ENCODE results near the gene C7orf25.

The C7orf25 gene

DNA sequence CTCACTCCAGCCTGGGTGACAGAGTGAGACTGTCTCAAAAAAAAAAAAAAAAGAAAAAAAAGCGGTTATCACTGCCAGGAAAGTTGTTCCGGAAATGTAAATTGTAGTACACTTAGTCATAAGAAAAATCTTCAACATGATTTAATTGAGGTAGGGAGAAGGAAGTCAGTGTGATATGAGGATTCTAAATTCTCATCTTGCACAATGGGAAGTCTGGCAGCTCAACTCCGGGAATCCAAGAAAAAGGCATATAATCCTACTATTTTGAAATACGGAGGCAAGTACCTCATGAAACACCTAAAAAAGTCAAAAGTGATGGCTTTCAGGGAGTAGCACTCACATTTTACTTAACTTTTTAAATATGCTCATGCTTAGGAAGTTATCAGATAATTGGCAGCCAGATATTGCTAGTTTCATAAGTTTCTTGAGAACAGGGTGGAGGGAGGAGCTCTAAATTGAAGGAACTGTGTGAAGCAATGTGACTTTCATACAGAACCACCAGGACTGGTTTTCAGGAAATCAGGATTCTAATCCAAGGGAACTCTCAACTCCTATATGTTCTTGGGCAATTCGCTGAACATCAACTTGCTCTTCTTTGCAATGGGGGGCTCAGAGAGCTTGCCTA is 2.7 kb upstream of the C7orf25 start:
- DNase-seq (ENCODE audit: low spot score), result no peak
- Histone ChIP-seq H3K27ac (peak overlapping the region in 1 of 2 donors; percentile 1), H3K4me3 (no peak overlapping the region)
- TF ChIP-seq, protein P1, sequence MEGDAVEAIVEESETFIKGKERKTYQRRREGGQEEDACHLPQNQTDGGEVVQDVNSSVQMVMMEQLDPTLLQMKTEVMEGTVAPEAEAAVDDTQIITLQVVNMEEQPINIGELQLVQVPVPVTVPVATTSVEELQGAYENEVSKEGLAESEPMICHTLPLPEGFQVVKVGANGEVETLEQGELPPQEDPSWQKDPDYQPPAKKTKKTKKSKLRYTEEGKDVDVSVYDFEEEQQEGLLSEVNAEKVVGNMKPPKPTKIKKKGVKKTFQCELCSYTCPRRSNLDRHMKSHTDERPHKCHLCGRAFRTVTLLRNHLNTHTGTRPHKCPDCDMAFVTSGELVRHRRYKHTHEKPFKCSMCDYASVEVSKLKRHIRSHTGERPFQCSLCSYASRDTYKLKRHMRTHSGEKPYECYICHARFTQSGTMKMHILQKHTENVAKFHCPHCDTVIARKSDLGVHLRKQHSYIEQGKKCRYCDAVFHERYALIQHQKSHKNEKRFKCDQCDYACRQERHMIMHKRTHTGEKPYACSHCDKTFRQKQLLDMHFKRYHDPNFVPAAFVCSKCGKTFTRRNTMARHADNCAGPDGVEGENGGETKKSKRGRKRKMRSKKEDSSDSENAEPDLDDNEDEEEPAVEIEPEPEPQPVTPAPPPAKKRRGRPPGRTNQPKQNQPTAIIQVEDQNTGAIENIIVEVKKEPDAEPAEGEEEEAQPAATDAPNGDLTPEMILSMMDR (IDR thresholded peaks at IDR 0.05), result no peak

DNA sequence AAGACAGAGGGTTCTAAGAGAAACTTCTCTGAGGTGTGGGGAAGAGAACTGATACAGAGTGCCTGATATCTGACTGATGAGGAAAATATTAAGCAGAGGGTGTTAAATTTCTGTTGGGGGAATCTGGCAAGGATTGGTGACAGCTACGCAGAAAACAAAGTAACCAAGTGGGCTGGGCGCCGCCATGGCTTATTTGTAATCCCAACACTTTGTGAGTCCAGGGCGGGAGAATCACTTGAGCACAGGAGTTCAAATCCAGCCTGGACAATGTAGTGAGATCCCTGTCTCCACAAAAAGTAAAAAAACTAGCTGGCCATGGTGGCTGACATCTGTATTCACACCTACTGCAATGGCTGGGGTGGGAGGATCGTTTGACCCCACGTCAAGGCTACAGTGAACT is 2.1 kb upstream of the C7orf25 start:
- peak overlapping the region in 1 of 2 donors; percentile 29 for H3K27ac ChIP-seq
- DNase-seq (ENCODE audit: low spot score), result no peak
- no peak overlapping the region for H3K4me3 ChIP-seq
- TF ChIP-seq, protein P1 (IDR thresholded peaks at IDR 0.05), result no peak

DNA sequence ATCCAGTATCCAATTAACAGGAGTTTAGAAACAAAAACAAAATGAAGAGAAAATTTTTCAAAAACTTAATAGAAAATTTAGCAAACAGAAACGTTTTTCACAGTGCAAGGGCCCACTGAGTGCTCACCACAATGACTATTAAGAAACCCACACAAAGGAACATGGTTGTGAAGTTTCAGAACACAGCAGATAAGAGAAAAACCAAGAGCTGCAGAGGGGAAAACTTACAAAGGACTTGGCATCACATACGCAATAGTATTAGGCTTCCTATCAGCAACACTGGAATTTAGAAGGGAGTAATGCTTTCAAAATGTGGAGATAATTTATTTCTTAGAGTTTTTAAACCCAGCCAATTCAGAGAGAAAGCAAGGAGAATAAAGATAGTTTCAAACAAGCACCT is 1.7 kb upstream of the C7orf25 start:
- no peak for DNase-seq (ENCODE audit: low spot score)
- Histone ChIP-seq H3K27ac (peak overlapping the region in 1 of 2 donors; percentile 29), H3K4me3 (no peak overlapping the region)
- TF ChIP-seq, protein P1 (IDR thresholded peaks at IDR 0.05), result no peak

DNA sequence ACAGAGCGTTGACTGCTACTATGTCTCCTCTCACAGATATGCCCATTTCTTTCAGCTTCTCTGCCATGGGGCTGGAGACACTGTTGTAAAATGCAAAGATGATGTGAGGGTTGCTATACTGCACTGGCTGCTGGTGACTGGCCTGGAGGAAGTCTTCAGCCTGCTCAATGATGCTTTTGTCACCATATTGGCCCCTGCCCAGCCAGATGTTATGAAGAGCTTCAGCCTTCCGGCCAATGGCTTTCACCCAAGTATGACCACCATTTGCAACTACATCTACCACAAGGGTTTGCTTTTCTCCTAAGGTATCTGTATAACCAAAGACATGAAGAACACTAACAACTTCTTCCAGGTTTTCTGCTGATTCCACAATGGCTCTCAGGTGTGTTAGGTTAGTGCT is 1.6 kb downstream of the C7orf25 start:
- no peak overlapping the region for H3K27ac ChIP-seq
- TF ChIP-seq, protein P1 (IDR thresholded peaks at IDR 0.05), result no peak
- DNase-seq (ENCODE audit: low spot score), result no peak
- H3K4me3 ChIP-seq, result no peak overlapping the region

DNA sequence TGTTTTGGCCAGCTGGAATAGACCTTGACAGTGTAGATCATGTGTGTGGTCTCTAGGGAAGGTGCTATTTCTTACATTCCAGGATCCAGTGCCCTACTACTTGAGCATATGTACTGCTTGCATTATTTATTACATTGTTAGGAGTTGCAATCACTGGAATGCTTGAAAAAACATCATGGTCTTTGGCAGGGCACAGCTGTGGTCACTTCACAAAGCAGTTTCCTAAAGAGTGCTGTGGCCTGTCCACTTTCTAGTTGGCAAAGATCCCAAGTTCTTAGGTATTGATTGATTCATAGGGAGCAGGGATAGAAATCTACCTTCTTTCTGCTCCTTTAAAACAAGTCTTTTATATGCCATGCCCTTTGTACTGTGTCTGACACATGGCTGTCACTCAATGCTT is 4.6 kb downstream of the C7orf25 start:
- DNase-seq (ENCODE audit: low spot score), result no peak
- no peak overlapping the region for H3K4me3 ChIP-seq
- TF ChIP-seq, protein P1 (IDR thresholded peaks at IDR 0.05), result no peak
- H3K27ac ChIP-seq, result no peak overlapping the region

DNA sequence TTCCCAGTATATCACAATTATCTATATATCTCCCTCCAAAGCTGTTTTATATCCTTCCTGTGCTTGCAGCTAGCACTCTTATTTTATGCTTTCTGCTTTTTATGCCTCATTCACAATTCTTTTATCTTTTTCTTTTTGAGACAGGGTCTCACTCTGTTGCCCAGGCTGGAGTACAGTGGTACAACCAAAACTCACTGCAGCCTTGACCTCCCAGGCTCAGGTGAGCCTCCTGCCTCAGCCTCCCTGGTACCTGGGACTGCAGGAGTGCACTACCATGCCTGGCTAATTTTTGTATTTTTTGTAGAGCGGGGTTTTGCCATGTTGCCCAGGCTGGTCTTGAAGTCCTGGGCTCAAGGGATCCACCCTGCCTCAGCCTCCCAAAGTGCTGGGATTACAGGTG is 5.7 kb downstream of the C7orf25 start:
- Histone ChIP-seq H3K4me3 (no peak overlapping the region), H3K27ac (no peak overlapping the region)
- no peak for DNase-seq (ENCODE audit: low spot score)
- TF ChIP-seq, protein P1 (IDR thresholded peaks at IDR 0.05), result no peak

DNA sequence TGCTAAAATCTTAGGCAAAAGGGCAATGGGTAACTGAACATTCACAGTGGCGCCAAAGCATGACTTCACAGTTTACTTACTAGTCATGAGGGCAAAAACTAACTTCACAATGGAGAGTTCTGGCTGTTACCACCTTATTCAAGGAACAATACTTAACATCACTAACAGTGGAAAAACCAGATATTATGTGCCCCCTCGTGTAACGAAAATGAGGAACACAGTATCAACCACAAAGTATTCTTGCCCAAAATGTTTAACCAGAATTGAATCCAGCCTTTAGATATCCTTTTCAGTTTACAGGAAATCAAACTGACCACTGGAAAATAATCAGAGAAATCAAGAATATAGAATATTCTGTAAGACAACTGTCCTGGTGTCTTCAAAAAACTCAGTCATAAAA is 9.5 kb downstream of the C7orf25 start:
- Histone ChIP-seq H3K4me3 (no peak overlapping the region), H3K27ac (no peak overlapping the region)
- no peak for DNase-seq (ENCODE audit: low spot score)
- TF ChIP-seq, protein P1 (IDR thresholded peaks at IDR 0.05), result no peak
